T-helper 1 cell treated with Interleukin-12 subunit alpha and Interleukin-12 subunit beta and Interleukin-4 antibody, amounts not matched to agents 30 ng/mL and 1 ng/mL, for 36 hours (primary cell): ENCODE results near the gene CLIC3. TPM values are rescaled to one million over a fixed set of nuclear protein-coding genes. Genes with fewer than 3 reads are reported as not detected.

ENCODE experiments used
- intact Hi-C: fragments of 100-400 bp; cut with micrococcal nuclease; formaldehyde crosslinking; loops from one replicate; pipeline ENCODE4 v1.15.1; 2024
- total RNA-seq: library from RNA; stranded (reverse); gene quantifications from 2 replicates; pipeline ENCODE4 v1.2.3, GENCODE V29; 2022

Gene CLIC3
- total RNA-seq, 1 donor from 2014 or later, result 1.4 TPM

DNA sequence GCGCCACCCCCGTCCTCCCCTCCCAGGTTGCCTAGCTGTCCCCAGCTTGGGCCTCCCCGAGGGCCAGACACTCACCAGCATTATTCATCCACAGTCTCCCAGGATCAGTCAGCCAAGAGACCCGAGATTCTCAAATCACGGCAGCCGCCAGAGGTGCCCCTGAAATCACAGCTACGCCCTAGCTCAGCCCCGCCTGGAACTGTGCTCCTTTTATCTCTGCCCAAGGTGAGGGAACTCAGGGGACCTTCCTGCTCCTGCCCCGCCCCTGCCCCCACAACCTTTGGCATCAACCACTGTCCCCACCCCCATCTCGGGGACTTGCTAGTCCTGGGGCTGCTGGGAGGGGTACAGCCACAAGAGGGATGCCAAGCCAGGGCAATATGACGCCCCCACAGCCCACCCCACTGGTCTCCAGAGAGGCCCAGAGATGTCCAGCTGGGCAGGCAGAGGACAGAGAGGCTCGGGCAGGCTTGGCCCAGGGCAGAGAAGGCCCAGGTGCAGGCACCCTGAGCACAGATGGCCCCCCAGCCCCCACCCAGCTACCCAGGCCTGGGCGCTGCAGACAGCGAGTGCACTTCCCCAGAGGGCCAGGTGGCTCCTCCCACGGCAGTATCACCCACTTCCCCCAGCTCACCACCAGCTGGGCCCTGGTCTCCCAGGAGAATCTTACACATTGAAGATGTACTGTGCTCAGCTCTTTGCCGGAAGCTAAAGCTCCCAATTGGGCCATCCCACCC, 35.7 kb upstream of the CLIC3 start, which contains the start of gene FUT7:
Gene FUT7 (minus strand): TSS at position 185 of the 737 bp plus-strand sequence. CDS start 97 bp downstream, at position 88.
- intact Hi-C loops, result no loop called here

DNA sequence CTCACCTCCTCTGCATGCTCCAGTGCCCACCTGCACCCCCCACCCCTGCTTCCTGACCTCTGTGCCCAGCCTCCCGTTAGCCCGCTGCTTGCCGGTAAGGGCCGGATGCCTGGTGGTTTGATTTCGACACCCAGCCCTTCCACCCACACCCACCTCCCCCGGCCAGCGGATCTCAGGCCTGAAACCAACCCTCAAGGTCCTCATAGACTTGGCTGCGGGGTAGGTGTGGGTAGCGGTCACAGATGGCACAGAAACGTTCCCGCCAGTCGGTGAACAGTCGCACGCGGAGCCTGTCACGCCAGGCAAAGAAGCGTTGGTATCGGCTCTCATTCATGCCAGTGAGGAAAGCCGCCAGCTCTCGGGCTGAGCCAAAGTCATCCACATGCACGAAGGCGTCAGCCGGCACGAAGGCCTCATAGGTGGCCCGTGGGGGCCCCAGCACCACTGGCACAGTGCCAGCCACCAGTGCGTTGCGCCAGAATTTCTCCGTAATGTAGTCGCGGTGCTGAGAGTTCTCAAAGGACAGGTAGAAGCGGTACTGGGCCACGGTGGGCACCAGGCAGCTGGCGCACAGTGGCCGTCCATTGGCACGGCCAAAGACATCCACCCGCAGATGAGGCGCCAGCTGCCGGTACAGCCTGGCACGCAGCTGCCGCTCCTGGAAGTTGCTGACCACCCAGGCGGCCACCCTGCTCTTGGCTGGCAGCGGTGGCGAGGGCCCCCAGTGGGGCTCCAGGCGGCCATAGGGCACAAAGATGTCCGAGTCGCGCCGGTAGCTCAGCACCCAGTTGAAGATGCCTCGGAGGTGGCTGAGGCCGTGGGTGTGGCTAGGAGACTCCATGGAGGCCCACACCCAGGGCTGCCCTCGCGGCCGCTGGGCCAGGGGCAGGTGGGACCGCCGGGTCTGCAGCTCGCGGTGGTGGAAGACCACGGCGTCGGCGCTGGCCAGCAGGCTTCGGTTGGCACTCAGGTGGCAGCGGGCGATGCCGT, 34.5 kb upstream of the CLIC3 start:
- intact Hi-C loops, result no loop called here

DNA sequence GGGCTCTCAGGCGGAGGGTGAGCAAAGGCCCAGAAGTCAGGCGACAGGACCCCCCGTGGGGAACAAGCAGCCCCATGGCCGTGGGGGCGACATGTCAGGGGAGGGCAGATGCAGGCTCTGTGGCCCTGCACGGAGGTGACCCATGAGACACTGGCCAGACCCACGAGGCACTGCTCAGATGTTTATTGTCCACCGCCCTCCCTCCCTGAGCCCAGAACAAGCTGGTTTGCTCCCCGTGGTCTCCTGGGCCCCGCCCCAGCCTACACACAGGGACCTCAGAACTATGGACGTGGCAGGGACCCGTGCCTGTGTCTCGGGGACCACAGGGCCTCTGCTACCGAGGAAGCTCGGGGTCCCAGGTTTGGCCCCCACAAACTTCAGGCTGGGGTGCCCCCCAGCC, 33.6 kb upstream of the CLIC3 start:
- intact Hi-C loops, result no loop called here

GRCh38 chr9:137029058-137029936, 32.9 kb upstream of the CLIC3 start:
- intact Hi-C loops, result loop anchor here (2.0 to 10.0 kb wide), 2 partner anchors 42 to 126 kb away; partner anchors contain the start of gene SAPCD2

GRCh38 chr9:137028263-137029057, 32.1 kb upstream of the CLIC3 start:
- intact Hi-C loops, result loop anchor here (2.0 to 10.0 kb wide), 2 partner anchors 42 to 126 kb away; partner anchors contain the start of gene SAPCD2

- intact Hi-C loops, result loop anchor here (2.0 to 10.0 kb wide), 2 partner anchors 43 to 127 kb away; partner anchors contain the start of gene SAPCD2
These were observed 31.2 kb upstream of the CLIC3 start, which contains the start of gene ABCA2 for GRCh38 chr9:137027369-137028262. TSS of gene ABCA2 (minus strand) at chr9:137028237. CDS start at chr9:137028140, 97 bp downstream.

DNA sequence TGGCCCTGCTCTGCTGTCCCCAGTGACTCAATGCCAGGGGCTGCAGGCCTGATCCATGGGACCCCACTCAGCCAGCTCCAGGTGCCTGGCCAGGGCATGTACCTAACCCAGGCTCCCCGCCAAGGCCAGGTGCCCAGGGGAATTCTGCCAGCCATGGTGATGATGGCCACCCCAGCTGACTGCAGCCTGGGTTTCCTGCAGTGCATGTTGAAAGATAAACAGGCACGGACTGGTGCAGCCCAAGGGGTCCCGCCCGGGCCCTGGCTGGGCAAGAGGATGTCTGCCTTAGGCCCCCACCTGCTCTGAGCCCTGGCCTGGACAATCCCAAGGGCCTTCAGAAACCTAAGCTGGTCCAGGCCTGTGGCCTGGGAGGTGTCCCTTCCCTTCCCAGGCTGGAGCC, 30.5 kb upstream of the CLIC3 start:
- intact Hi-C loops, result loop anchor here (10.0 kb wide), 1 partner anchor 128 kb away; no protein-coding TSS in a partner anchor

DNA sequence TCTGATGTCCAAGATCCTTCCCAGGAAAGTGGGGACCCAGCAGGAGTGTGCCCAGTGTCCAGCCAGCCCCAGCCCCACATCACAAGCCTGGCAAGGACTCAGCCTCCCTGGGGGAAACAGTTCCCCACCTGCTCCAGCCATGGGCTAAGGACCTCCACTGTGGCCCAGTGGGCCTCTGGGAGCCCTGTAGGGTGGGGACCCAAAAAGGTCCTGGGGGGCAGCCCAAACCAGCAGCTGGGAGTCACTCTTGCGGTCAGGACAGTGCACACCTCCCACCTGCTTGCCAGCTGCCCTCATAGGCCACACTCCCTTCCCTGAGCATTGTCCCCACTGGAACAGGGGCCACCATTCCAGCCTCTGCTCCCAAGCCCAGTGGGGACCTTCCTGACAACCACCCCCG, 30.0 kb upstream of the CLIC3 start:
- intact Hi-C loops, result loop anchor here (10.0 kb wide), 1 partner anchor 128 kb away; no protein-coding TSS in a partner anchor

GRCh38 chr9:137025517-137025966, 29.2 kb upstream of the CLIC3 start:
- intact Hi-C loops, result loop anchor here (10.0 kb wide), 1 partner anchor 129 kb away; no protein-coding TSS in a partner anchor

GRCh38 chr9:137023583-137023991, 27.2 kb upstream of the CLIC3 start:
- intact Hi-C loops, result loop anchor here (10.0 kb wide), 1 partner anchor 131 kb away; no protein-coding TSS in a partner anchor

- intact Hi-C loops, result loop anchor here (10.0 kb wide), 1 partner anchor 132 kb away; no protein-coding TSS in a partner anchor
These were observed 26.8 kb upstream of the CLIC3 start for GRCh38 chr9:137023157-137023556.

GRCh38 chr9:137022662-137023008, 26.3 kb upstream of the CLIC3 start:
- intact Hi-C loops, result loop anchor here (1.0 to 10.0 kb wide), 5 partner anchors 30 to 231 kb away; partner anchors contain the start of genes MAN1B1, PAXX and TMEM141

- intact Hi-C loops, result loop anchor here (1.0 to 10.0 kb wide), 5 partner anchors 30 to 231 kb away; partner anchors contain the start of genes MAN1B1, PAXX and TMEM141
These were observed 25.8 kb upstream of the CLIC3 start for GRCh38 chr9:137021979-137022661.

- intact Hi-C loops, result loop anchor here (10.0 kb wide), 1 partner anchor 133 kb away; no protein-coding TSS in a partner anchor
These were observed 25.2 kb upstream of the CLIC3 start for GRCh38 chr9:137021568-137021978.

DNA sequence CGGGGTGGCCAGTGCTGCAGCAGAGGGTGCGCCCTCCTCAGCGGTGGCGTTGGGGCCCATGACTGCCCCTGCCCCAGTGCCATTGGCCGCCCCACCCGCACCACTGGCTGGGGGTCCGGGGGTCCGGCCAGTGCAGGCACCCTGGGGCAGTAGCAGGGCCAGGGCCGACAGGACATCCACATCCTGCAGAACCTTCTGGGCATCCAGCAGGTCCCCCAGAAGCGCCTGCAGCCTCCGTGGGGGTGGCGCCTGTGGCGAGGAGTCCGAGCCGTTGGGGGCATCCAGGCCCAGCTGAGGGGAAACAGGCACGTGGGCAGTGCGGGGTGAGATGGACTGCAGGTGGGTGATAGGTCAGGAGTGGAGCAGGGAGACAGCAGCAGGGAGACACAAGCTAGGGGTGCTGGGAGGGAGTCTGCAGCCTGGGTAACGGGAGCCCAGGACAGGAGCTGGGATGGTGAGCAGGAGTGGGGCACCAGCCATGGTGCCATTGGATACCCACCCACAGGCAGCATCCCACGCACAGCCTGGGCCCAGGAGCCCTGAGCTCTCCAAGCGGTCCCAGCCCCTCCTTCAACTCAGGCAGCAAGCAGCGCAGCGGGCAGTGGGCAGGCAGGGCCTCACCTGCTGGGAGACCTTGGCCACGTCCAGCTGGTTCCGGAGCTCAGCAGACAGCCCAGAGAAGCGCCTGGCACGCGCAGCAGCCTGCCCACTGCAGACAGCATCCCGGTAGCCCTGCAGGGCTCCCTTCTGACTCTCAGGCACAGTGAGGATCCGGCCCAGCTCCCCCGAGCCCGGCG, 24.6 kb upstream of the CLIC3 start:
- intact Hi-C loops, result loop anchor here (10.0 kb wide), 1 partner anchor 134 kb away; no protein-coding TSS in a partner anchor

GRCh38 chr9:137019891-137020683, 23.7 kb upstream of the CLIC3 start:
- intact Hi-C loops, result loop anchor here (10.0 kb wide), 1 partner anchor 135 kb away; no protein-coding TSS in a partner anchor
